Esophagus squamous epithelium (tissue), 4 donors: ENCODE data around the gene EHF.
A peak's percentile ranks its signal among the peaks of the same experiment; 100 is the strongest.

Experiments used
- CTCF ChIP-seq, 6 experiments: fragments of 450-650 bp in 4 of 6; fragments of 200-600 bp in 2 of 6; sonication (generic) in 2 of 6; IDR thresholded peaks; one replicate each; pipeline ENCODE4 v1.5.1; 2016 to 2019; ENCODE audit warnings: antibody characterized with exemption in 6 of 6, mild to moderate bottlenecking in 4 of 6, moderate library complexity in 4 of 6
- POLR2A ChIP-seq, 4 donors: fragments of 450-650 bp; IDR thresholded peaks; one replicate each; pipeline ENCODE4 v1.6.1; 2017; ENCODE audit warnings: antibody characterized with exemption in 4 of 4, mild to moderate bottlenecking in 4 of 4, moderate library complexity in 3 of 4

DNA sequence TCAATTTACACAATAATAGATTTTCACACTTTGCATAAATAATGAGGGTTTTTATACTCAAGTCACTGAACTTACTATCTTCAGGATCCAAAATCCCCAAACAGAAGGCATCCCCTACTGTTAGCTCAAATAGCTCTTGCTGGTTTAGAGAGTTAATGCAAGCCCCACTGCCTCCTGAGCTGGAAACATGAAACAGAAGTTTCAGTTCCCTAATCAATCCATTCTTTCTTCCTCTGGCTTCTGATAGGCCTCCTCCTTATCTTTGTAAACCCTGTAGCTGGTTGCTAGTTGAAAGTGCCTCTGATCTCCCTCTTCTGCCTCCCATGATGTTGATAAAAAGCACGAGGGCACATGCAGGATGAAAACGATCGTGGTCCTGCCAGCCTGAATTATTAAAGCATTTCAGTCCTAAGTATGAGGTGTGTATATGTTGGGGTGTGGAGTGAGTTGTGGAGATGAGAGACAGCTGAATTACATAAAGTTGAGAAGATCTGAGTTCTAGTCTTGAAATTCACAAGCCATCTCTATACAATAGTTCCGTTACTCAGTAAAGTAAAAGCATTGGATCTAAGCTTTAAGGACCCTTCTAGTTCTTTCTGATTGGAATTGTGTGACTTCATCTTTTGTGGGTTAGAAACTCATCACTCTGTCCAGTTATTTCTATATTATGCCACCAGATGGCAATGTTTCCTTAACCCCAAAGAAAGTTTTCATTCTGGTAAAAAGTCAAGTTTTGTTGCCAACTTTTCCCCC lies 35.0 kb upstream of the EHF start:
- peak; percentile 17 to 82 (median 72) for TF ChIP-seq CTCF (IDR thresholded peaks at IDR 0.05)
- TF ChIP-seq POLR2A (IDR thresholded peaks at IDR 0.05) = no peak
